ENCODE data around the gene TBC1D22A.

TBC1D22A gene

DNA sequence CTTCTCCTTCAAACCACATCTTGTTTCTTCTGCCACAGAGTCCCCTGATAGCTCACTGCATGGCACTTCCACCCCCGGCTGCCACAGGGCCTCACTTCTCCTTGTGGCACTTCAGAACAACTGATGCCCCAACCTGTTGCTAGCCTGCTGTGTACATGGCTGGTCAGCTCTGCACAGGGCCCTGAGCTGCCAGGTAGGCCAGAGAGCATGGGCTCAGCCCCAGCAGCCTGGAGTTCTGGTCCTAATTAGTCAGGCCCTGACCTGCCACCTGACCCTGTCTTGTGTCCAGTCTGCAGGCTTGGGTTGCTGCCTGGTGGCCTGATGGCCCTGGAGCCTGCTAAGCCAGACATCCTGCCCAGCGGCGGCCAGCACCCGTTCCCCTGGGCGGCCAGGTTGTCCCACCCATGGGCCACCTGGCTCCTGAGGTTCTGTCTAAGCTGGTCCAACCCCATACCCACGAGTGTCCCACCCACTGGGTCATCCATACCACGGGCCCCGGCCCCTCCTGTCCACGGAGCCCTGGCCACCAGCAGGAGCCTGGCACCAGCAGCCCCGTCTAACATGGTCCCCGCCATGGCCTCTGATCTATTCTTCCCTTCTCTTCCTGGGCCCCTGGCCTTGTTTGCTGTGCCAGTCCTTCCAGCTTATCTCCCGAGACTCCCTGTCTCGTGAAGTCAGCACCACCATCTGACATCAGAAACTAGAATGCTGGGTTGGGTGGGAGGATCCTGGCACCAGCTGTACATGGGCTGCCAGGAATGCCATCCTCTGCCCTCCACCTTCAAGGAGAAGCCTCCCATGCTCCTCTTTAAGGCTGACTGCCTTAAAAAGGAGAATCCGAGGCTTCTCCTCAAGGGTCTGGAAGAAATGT, 21.3 kb upstream of the TBC1D22A start:
- Histone ChIP-seq H4K20me1 (ENCODE audit: insufficient read depth, low read length) (peaks cover 7% of the 10 kb centered on the region), H3K9ac (ENCODE audit: low read length) (no peak overlapping the region), H3K27me3 (replicated peaks; ENCODE audit: insufficient read depth, low read length) (peaks cover 1% of the 10 kb centered on the region; the same call in 1 of the 2 replicates), H2AFZ (ENCODE audit: low read length) (no peak overlapping the region), H3K27ac (ENCODE audit: low read length) (no peak overlapping the region), H3K9me3 (replicated peaks; ENCODE audit: insufficient read depth, low read length) (no peaks in the 10 kb centered on the region), H3K9me2 (replicated peaks; ENCODE audit: insufficient read depth, low read length) (no peaks in the 10 kb centered on the region), H3K4me1 (ENCODE audit: low read length) (peaks cover 12% of the 10 kb centered on the region), H3K36me3 (replicated peaks; ENCODE audit: insufficient read depth, low read length) (no peaks in the 10 kb centered on the region), H3K4me2 (ENCODE audit: low read depth, low read length) (no peak overlapping the region), H3K79me2 (ENCODE audit: low read length) (peaks cover 15% of the 10 kb centered on the region), H3F3A (ENCODE audit: insufficient read depth, low read length) (peaks cover 12% of the 10 kb centered on the region), H3K4me3 (ENCODE audit: low read length) (no peak overlapping the region)
- TF ChIP-seq EZH2phosphoT487 (IDR thresholded peaks at IDR 0.05; ENCODE audit: low read length) (no peak), EZH2 (optimal IDR thresholded peaks at IDR 0.05; ENCODE audit: low read depth, low read length) (no peak)
- TF ChIP-seq, protein P1, sequence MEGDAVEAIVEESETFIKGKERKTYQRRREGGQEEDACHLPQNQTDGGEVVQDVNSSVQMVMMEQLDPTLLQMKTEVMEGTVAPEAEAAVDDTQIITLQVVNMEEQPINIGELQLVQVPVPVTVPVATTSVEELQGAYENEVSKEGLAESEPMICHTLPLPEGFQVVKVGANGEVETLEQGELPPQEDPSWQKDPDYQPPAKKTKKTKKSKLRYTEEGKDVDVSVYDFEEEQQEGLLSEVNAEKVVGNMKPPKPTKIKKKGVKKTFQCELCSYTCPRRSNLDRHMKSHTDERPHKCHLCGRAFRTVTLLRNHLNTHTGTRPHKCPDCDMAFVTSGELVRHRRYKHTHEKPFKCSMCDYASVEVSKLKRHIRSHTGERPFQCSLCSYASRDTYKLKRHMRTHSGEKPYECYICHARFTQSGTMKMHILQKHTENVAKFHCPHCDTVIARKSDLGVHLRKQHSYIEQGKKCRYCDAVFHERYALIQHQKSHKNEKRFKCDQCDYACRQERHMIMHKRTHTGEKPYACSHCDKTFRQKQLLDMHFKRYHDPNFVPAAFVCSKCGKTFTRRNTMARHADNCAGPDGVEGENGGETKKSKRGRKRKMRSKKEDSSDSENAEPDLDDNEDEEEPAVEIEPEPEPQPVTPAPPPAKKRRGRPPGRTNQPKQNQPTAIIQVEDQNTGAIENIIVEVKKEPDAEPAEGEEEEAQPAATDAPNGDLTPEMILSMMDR (IDR thresholded peaks at IDR 0.05; ENCODE audit: low read length): no peak
- DNase-seq: no peak

DNA sequence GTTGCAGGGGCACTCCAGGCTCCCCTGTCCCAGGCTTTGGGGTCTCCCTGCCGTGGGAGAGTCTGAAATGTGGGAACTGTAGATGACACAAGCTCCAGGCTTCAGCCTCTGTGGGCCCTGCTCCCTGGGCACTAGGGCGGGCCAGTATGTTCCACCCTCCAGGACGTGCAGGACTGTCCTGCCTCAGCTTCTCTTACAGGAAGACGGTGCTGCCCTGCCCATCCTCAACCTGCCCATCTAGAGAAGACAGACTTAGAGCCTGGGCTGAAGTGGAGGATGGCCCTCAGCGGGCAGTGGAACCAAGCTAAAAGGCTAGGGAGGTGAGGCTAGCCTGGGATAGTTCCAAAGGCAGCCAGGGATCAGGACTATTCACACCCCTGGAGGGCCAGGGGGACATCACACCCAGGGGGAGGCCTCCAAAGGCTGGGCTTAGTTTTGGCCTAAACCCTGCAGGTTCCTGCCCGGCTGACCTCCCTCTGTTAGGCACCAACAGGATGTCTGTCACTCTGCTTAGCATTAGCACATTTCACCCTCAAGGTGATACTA, 20.4 kb upstream of the TBC1D22A start:
- no peak for DNase-seq
- peaks cover 4% of the 10 kb centered on the region; the same call in 1 of the 2 replicates for H3K27me3 ChIP-seq (replicated peaks; ENCODE audit: insufficient read depth, low read length)
- H2AFZ ChIP-seq (ENCODE audit: low read length): no peak overlapping the region
- peaks cover 12% of the 10 kb centered on the region for H3F3A ChIP-seq (ENCODE audit: insufficient read depth, low read length)
- H4K20me1 ChIP-seq (ENCODE audit: insufficient read depth, low read length): no peaks in the 10 kb centered on the region
- H3K4me3 ChIP-seq (ENCODE audit: low read length): no peak overlapping the region
- H3K79me2 ChIP-seq (ENCODE audit: low read length): peaks cover 6% of the 10 kb centered on the region
- H3K9ac ChIP-seq (ENCODE audit: low read length): no peak overlapping the region
- peaks cover 6% of the 10 kb centered on the region for H3K4me1 ChIP-seq (ENCODE audit: low read length)
- no peaks in the 10 kb centered on the region for H3K36me3 ChIP-seq (replicated peaks; ENCODE audit: insufficient read depth, low read length)
- no peaks in the 10 kb centered on the region for H3K9me3 ChIP-seq (replicated peaks; ENCODE audit: insufficient read depth, low read length)
- H3K9me2 ChIP-seq (replicated peaks; ENCODE audit: insufficient read depth, low read length): no peaks in the 10 kb centered on the region
- no peak overlapping the region for H3K4me2 ChIP-seq (ENCODE audit: low read depth, low read length)
- TF ChIP-seq EZH2phosphoT487 (IDR thresholded peaks at IDR 0.05; ENCODE audit: low read length) (no peak), EZH2 (optimal IDR thresholded peaks at IDR 0.05; ENCODE audit: low read depth, low read length) (no peak)
- TF ChIP-seq, protein P1 (IDR thresholded peaks at IDR 0.05; ENCODE audit: low read length): no peak
- H3K27ac ChIP-seq (ENCODE audit: low read length): no peak overlapping the region

DNA sequence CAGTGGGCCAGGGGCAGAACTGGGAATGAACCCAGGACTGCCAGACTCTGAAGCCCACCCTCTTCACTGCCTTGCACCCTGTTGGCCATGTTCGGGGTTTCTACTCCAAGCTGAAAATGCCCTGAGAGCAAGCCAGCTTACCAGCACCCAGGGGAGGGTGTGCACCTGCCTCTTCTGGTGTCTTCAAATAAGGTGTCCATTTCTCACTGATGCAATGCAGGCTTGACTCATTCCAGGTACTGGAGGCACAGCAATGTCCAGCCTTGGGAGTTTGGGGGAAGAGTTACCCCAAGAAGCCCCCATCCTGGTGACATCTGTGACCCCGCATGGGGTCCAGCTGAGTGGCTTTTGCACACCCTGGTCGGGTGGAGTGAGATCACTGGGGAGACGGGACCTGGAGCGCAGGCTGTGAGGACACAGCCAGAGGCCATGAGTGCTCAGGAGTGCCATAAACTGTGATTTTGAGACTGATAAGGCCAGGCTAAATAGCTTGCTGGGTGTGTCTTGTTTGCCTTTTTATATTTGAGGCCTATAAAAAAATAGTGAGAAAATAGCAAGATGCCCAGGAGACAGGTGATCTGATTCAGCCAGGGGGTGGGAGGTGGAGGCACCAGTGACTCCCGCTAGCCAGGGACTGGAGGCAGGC, 19.8 kb upstream of the TBC1D22A start:
- Histone ChIP-seq H3K4me2 (ENCODE audit: low read depth, low read length) (no peak overlapping the region), H3K27ac (ENCODE audit: low read length) (no peak overlapping the region), H3K9me3 (replicated peaks; ENCODE audit: insufficient read depth, low read length) (no peaks in the 10 kb centered on the region), H3K9ac (ENCODE audit: low read length) (no peak overlapping the region), H2AFZ (ENCODE audit: low read length) (no peak overlapping the region), H3K9me2 (replicated peaks; ENCODE audit: insufficient read depth, low read length) (no peaks in the 10 kb centered on the region), H3K4me3 (ENCODE audit: low read length) (no peak overlapping the region), H3K4me1 (ENCODE audit: low read length) (peaks cover 6% of the 10 kb centered on the region), H3F3A (ENCODE audit: insufficient read depth, low read length) (peaks cover 12% of the 10 kb centered on the region), H3K36me3 (replicated peaks; ENCODE audit: insufficient read depth, low read length) (no peaks in the 10 kb centered on the region), H3K27me3 (replicated peaks; ENCODE audit: insufficient read depth, low read length) (peaks cover 5% of the 10 kb centered on the region; the same call in 1 of the 2 replicates), H3K79me2 (ENCODE audit: low read length) (no peaks in the 10 kb centered on the region), H4K20me1 (ENCODE audit: insufficient read depth, low read length) (no peaks in the 10 kb centered on the region)
- DNase-seq: no peak
- TF ChIP-seq EZH2 (optimal IDR thresholded peaks at IDR 0.05; ENCODE audit: low read depth, low read length): no peak
- TF ChIP-seq, protein P1 (IDR thresholded peaks at IDR 0.05; ENCODE audit: low read length): no peak
- no peak for TF ChIP-seq EZH2phosphoT487 (IDR thresholded peaks at IDR 0.05; ENCODE audit: low read length)
